ENCODE data around the gene CD81.
A peak's percentile ranks its signal among the peaks of the same experiment; 100 is the strongest.

DNA sequence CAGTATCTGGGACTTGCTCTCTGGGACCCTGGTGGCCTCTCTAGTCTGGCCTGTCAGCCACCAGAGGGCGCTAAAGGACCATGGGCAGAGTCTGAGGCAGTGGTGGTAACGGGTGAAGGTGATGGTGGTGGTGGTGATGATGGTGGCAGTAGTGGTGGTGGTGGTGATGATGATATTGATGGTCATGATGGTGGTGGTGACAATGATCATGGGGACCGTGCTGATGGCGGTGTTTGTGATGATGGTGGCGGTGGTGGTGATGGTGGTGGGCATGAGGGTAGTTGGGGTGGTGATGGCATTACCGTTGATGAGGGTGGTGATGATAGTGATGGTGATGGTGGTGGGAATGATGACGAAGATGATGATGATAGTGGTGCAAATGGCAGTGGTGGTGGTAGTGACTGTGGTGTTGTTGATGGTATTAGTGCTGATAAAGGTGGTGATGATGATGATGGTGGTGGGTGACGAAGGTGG, 51.2 kb downstream of the CD81 start:
- peak; percentile 90 for TF ChIP-seq CTCF (IDR thresholded peaks at IDR 0.05; ENCODE audit: low read depth, low read length)
- no peak for TF ChIP-seq EZH2phosphoT487 (IDR thresholded peaks at IDR 0.05; ENCODE audit: low read depth)
